G401 (cell line): ENCODE results near the gene BGLAP. TPM values are rescaled to one million over a fixed set of nuclear protein-coding genes. Genes with fewer than 3 reads are reported as not detected.
"Not testable (repeated sequence)": the region's sequence is repeated elsewhere in the genome, so short reads cannot be mapped to it uniquely, and the experiment has no call there.

ENCODE experiments used
- DNase-seq: peaks from one replicate; pipeline ENCODE4 v3.0.0-alpha.2; 2015; ENCODE audit warnings: low spot score
- in situ Hi-C: cut with HindIII; loops from 2 replicates; pipeline ENCODE4 v1.10.0; 2016; ENCODE audit warnings: low sequenced_read_pairs, mixed read lengths
- total RNA-seq: library from RNA; depleted of rRNA; stranded (reverse); fragments of >200 nt; shearing (Covaris generic); gene quantifications from 2 replicates; pipeline ENCODE4 v1.2.3, GENCODE V29; 2014; rRNA removed

BGLAP gene
- total RNA-seq, result not detected in 2 replicates

DNA sequence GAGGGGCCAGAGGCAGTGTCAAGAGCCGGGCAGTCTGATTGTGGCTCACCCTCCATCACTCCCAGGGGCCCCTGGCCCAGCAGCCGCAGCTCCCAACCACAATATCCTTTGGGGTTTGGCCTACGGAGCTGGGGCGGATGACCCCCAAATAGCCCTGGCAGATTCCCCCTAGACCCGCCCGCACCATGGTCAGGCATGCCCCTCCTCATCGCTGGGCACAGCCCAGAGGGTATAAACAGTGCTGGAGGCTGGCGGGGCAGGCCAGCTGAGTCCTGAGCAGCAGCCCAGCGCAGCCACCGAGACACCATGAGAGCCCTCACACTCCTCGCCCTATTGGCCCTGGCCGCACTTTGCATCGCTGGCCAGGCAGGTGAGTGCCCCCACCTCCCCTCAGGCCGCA lies at the start of gene BGLAP:
Gene BGLAP (plus strand): TSS at position 259 of the 400 bp plus-strand sequence. CDS start 48 bp downstream, at position 307.
- no peak for DNase-seq
- in situ Hi-C loops, result no loop called here

DNA sequence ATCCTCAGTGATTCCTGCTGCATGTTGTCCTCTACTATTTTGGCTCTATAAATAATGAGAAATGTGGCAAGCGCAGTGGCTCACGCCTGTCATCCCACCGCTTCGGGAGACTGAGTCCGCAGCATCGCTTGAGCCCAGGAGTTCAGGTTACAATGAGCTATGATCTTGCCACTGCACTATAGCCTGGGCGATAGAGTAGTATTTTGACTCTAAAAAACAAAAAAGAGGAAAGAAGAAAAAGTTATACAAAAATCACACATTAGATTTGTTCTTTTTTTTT lies 48.8 kb upstream of the BGLAP start:
- in situ Hi-C loops, result no loop called here
- DNase-seq, result no peak

DNA sequence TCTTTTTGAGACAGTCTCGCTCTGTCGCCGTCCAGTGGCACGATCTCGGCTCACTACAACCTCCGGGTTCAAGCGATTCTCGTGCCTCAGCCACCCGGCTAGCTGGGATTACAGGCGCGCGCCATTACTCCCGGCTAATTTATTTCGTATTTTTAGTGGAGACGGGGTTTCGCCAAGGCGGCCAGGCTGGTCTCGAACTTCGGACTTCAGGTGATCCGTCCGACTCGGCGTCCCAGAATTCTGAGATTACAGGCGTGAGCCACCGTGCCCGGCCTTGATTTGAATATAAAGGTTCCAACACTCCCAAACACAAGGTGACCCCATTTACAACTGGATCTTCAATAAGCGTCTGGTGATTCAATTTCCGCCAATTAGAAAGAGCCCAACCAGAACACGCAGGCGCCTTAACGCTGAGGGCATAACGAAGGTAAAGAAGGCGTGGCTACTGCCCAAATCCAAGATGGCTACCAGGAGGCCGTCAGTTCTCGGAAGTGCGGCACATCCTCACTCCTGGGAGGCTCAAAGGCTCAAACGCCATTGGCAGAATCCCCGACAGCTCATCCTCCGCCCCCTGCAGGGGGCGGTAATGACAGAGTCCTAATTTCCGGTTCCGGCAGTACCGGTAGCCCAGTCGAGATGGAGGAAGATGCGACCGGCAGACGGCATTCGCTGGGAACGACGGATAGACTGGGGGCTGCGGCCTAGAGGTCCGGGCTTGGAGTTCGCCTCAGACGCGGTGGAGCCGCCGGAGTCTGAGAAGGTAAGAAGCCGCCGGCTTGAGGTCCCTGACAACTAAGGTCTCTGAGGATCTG lies 48.3 kb upstream of the BGLAP start, which contains the start of gene SLC25A44:
Gene SLC25A44 (plus strand): TSS at position 617 of the 812 bp plus-strand sequence. CDS start 5,744 bp downstream, outside the sequence.
- DNase-seq, result peak; percentile 100
- in situ Hi-C loops, result no loop called here

DNA sequence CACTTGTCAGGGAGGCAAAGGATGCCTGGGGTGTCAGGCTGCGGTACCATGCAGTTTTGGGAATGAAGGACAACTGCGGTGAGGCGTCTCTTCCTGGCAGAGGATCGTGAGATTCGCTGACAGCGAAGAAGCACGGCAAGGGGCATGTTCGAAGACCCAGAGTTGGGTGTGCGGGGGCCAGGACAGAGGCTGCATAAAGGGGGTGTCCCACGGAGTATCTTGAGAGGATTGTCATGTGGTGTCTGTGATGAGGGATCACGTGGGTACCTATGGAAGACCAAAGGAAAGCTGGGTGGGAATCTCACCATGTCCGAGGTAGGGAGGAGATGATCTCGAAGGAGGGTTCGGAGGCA lies 47.7 kb upstream of the BGLAP start:
- no peak for DNase-seq
- in situ Hi-C loops, result no loop called here

DNA sequence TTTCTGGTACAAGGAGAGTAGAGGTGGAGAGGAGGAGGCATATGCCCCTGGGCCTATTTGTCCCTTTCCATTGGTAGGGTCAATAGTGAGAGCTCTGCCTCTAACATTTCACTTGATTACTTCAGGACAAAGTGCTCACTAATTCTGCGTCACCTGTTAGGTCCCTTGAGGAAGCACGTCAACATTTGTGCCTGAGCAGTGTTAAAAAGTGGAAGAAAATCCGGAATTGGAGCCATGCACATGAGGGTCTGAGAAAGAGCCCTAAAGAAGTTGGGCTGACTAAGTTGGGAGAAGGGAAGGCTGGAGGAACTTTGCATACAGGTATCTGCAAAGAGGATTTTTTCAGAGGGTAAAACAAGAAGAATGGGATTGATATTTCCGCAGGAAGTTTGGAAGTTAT lies 46.1 kb upstream of the BGLAP start:
- no peak for DNase-seq
- in situ Hi-C loops, result no loop called here

DNA sequence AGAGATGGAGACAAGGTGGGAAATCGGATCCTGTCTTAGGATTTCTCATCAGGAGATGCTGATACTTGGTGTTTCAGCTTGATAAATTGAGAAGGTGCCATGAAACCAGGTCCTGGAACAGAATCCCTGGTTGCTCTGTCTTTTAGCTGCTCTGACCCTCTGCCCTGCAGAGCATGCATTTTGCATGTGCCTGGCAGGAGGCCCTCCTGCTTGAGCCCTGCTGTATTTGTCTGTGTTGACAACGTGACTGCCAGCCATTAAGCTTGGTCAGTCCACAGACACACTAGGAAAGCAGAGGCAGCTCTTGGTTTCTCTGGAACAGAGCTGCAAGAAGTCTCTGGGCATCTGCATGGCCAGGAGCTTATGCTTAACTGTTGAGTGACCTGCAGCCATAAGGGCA lies 45.5 kb upstream of the BGLAP start:
- no peak for DNase-seq
- in situ Hi-C loops, result no loop called here

DNA sequence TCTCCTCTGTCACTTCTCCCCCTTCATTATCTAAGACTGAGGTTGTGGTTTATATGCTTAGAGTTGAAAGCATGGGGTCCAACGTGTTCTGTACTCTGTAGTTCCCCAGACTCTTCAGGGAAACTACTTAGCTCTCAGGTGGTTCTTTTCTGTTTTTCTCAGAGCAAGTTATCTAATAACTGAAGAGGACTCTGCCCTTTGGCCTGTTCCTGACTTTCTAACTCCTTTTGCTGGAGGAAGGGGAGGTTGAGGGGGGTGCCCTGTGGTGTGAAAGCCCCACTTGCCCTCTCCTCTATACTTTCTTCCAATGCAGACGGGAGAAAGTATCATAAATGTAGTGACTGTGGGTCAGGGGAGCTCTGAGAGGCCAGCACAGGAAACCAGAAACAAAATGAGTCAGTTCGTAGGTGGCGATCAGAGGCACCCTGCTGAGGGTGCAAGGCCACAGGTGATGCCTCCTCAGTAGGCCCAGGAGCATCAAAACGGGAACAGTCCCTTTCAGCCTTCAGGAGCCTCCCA lies 43.1 kb upstream of the BGLAP start:
- in situ Hi-C loops, result no loop called here

DNA sequence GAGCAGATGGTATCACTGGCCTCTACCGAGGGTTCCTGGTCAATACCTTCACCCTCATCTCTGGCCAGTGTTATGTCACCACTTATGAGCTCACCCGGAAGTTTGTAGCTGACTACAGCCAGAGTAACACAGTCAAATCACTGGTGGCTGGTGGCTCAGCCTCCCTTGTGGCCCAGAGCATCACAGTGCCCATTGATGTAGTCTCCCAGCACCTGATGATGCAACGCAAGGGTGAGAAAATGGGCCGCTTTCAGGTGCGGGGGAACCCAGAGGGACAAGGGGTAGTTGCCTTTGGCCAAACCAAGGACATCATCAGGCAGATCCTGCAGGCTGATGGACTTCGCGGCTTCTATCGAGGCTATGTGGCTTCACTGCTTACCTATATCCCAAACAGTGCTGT lies 41.9 kb upstream of the BGLAP start:
- in situ Hi-C loops, result no loop called here
- no peak for DNase-seq

More for the DNA sequence above, 43.1 kb upstream of the BGLAP start:
- no peak for DNase-seq

DNA sequence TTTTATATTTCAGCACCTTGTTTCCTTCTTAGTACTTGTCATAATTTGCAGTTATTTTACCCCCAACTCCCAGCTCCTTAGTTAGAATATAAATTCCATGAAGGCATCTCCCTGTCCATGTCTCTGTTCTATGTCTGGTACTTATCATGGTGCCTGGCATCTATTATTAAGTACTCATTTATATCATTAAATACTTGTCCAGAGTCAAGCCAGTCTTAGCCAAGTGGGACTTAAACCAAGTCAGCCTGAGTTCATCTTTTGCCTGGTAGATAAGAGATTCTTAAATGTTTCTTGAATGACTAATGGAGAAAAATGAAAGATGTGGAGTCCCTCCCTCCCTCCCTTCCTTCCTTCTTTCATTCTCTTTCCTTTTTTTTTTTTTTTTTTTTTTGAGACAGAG lies 38.7 kb upstream of the BGLAP start:
- in situ Hi-C loops, result no loop called here
- no peak for DNase-seq

DNA sequence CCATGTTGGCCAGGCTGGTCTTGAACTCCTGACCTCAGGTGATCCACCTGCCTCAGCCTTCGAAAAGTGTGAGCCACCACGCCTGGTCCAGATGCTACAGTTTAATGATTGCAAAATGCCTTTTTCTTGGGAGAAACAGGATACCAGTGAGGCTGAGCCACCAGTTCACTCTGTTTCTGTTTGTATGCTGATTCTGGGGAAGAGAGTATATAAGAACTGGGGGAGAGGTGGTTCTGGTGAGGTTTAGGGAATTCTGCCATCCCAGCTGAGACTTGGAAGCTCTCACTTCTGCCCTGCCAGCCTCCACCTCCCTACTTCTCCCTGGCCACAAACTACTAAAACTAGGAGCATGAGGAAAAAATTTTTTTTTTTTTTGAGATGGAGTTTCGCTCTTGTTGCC lies 37.3 kb upstream of the BGLAP start:
- in situ Hi-C loops, result no loop called here
- no peak for DNase-seq

DNA sequence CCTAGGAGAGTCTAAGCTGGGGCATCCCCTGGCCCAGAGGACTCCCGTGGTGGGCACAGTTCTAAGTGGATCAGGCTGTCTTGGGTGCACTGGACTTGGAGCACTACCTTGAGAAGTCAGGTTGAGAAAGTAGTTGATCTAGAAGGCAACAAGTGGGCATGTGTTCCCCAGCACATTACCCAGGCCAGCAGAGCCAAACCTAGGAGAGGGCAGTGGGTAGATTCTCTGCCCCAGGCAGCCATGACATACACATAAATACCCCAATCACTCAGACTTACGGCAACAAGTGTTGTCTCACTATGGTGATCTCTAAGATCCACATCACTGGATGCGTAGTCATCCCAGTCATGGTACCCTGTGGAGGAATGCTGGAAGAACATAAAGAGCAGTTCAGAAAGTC lies 30.7 kb upstream of the BGLAP start:
- DNase-seq, result no peak
- in situ Hi-C loops, result no loop called here

DNA sequence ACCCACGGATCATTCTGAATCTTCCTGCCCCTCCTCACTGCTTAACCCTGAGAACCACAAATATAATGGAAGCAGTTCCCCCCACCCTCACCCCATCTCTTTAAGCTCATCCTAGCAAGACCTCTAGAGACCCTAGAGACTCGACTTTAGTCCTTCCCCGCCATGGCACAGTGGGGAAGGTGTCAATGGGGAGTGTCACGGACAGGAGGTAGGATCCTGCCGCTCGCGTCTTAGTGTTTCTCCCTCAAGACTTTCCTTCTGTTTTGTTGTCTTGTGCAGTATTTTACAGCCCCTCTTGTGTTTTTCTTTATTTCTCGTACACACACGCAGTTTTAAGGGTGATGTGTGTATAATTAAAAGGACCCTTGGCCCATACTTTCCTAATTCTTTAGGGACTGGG lies 29.9 kb upstream of the BGLAP start:
- in situ Hi-C loops, result no loop called here
- DNase-seq, result no peak

DNA sequence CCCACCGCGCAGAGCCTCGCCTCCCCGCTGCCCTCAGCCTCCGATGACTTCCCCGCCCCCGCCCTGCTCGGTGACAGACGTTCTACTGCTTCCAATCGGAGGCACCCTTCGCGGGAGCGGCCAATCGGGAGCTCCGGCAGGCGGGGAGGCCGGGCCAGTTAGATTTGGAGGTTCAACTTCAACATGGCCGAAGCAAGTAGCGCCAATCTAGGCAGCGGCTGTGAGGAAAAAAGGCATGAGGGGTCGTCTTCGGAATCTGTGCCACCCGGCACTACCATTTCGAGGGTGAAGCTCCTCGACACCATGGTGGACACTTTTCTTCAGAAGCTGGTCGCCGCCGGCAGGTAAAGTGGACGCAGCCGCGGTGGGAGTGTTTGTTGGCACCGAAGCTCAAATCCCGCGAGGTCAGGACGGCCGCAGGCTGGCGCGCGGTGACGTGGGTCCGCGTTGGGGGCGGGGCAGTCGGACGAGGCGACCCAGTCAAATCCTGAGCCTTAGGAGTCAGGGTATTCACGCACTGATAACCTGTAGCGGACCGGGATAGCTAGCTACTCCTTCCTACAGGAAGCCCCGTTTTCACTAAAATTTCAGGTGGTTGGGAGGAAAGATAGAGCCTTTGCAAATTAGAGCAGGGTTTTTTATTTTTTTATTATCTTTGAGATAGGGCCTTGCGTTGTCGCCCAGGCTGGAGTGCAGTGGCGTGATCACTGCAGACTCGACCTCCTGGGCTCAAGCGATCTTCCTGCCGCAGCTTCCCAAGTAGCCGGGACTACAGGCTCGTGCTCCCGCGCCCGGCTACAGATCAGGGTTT lies 28.9 kb upstream of the BGLAP start, which contains the start of gene PMF1:
Gene PMF1 (plus strand): TSS at position 175 of the 811 bp plus-strand sequence. CDS start 9 bp downstream, at position 184.
- in situ Hi-C loops, result no loop called here
- DNase-seq, result peak; percentile 97

DNA sequence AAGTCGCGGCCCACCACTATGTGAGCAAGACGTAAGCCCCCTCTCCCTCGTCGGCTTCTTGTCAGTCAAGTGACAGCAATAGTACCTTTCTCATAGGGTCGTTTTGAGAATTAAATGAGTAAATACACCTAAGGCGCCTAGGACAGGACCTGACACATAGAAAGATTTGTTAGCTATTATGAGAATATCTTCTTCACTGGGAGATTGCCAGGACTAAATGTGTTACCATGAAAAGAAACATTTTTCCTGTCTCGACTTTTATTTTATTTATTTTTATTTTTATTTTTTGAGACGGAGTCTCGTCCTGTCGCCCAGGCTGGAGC lies 28.4 kb upstream of the BGLAP start:
- in situ Hi-C loops, result no loop called here
- no peak for DNase-seq

DNA sequence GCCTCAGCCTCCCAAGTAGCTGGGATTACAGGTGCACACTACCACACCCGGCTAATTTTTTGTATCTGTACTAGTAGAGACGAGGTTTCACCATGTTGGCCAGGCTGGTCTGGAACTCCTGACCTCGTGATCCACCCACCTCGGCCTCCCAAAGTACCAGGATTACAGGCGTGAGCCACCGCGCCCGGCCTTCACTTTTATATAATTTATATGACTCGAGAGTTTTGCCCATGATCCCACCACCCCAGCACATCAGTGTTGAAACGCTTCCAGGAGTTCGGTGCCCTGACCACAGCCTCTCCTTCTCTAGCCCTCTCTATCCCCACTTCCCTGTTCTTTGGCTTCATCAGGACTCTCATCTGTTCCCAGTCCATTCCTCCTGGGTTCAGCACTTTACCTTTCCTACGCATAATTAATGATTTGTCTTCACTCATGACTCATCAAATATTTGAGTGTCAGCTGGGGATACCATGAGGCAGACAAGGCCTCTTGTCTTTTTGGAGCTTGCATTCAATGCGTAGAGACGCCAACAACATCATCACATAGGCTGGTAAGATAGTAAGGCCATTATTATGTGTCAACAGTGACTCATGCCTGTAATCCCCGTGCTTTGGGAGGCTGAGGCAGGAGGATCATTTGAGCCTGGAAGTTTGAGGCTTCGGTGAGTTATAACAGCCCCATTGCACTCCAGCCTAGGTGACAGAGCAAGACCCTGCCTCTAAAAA lies 27.8 kb upstream of the BGLAP start:
- in situ Hi-C loops, result no loop called here
- DNase-seq, result no peak

DNA sequence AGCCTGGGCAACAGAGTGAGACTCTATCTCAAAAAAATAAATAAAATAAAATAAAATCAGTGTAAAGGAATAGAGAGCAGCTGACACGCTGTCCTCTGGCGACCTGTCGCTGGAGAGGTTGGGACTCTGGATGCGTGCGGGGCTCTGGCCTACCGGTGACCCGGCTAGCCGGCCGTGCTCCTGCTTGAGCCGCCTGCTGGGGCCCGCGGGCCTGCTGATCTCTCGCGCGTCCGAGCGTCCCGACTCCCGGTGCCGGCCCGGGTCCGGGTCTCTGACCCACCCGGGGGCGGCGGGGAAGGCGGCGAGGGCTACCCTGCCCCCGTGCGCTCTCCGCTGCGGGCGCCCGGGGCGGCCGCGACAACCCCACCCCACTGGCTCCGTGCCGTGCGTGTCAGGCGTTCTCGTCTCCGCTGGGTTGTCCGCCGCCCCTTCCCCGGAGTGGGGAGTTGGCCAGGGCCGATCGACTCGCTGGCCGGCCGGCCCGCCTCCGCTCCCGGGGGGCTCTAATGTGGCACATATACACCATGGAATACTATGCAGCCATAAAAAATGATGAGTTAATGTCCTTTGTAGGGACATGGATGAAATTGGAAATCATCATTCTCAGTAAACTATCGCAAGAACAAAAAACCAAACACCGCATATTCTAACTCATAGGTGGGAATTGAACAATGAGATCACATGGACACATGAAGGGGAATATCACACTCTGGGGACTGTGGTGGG lies 25.5 kb upstream of the BGLAP start:
- DNase-seq, in situ Hi-C loops: not testable (repeated sequence)

DNA sequence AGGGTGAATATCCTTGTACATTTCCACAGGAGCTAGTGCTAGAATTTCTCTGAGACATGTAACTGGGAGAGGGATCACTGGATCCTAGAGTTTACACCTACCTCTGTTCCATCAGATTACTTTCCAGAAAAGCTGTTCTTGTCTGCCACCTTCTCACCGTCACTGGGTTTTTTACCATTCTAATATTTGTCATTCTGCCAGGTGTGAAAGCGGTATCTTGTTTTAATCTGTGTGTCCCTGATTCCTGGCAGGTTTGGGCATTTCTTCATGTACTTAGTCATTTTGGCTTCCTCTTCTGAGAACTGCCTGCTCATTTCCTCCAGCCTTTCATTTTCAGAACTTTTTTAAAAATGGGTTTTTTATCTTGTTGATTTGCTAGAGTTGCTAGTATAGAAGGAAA lies 24.1 kb upstream of the BGLAP start:
- DNase-seq, result no peak
- in situ Hi-C loops, result no loop called here

DNA sequence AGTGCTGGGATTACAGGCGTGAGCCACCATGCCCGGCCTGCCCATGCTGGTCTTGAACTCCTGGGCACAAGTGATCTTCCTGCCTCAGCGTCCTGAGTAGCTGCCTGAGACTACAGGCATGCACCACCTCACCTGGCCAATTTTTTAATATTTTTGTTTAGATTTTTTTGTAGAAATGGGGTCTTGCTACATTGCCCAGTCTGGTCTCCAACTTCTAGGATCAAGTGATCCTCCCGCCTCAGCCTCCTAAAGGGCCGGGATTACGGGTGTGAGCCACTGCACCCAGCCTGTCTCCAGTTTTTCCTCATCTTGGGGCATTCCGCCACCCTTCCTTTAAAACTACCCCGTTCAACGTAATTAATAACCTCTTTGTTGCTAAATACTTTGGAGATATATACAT lies 21.8 kb upstream of the BGLAP start:
- in situ Hi-C loops, result loop anchor here (10.0 kb wide), 1 partner anchor 85 kb away; no protein-coding TSS in a partner anchor
- DNase-seq, result no peak
